Stromal cell of bone marrow (primary cell): Measurements from ENCODE around the gene LIG4.
"Not testable (repeated sequence)": the region's sequence is repeated elsewhere in the genome, so short reads cannot be mapped to it uniquely, and the experiment has no call there.

Experiments
- DNase-seq: peaks from one replicate; pipeline ENCODE4 v3.0.0-alpha.2; 2012; ENCODE audit warnings: low read depth

Gene LIG4

DNA sequence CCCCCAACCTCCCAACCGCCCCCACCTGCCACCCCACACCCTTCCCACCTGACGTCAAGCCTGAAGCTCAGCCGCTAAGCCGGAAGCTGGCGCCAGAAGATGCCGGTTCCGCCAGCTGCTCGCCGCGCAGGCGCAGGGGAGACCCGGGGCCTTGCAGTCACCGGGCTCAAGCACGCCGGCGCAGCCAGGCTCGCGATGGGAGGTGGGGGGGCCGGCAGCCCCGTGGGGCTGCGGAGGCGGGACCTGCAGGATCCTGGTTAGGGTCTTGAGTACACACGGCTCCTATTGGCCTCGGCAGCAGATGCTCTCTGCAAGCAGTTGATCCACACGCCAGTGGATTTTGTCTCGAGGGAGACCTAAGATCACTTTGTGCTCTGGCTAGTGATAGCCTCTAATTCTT, at the start of gene LIG4:
Gene LIG4, minus strand, starts transcription at position 101 of the 400 bp plus-strand sequence. CDS start 4,268 bp downstream, outside the sequence.
- peak; percentile 77 for DNase-seq

GRCh38 chr13:108263621-108264355, 48.5 kb upstream of the LIG4 start:
- DNase-seq: no peak

DNA sequence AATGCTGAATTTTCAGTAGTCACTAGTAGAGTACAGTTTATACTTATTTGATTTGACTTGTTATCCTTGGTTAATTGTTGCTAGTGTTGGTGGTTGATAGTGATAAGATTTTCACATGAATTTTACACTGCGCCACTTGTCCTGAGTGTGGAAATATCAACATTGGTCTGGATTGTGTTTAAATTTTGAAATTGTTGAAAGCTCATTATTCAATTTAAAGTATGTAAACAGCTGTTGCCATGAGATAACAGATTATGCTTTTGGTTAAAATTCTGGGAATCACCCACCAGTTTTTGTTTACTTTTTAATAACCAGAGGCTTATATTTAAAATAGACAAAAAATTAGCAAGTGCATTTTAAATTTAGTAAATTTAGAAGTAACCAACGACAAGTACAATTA, 41.9 kb upstream of the LIG4 start:
- no peak for DNase-seq

DNA sequence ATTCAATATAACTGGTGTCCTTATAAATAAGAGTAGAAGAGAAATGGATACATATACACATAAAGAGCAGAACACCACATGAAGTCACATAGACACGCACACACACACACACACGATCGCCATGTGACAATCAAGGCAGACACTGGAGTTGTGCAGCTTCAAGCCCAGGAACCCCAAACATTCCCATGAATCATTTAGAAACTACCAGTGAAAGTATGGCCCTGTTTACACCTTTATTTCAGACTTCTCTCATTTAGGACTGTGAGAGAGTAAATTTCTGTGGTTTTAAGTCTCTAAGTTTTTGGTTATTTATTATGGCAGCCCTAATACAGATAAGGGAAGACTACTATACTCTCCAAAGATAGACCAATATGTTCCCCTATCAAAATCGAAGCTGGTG, 33.8 kb upstream of the LIG4 start:
- DNase-seq: no peak

- no peak for DNase-seq
Observed at GRCh38 chr13:108230377-108230776, 15.0 kb upstream of the LIG4 start.

- DNase-seq: no peak
Observed at GRCh38 chr13:108227651-108228272, 12.4 kb upstream of the LIG4 start.

GRCh38 chr13:108226184-108226583, 10.8 kb upstream of the LIG4 start:
- no peak for DNase-seq

DNA sequence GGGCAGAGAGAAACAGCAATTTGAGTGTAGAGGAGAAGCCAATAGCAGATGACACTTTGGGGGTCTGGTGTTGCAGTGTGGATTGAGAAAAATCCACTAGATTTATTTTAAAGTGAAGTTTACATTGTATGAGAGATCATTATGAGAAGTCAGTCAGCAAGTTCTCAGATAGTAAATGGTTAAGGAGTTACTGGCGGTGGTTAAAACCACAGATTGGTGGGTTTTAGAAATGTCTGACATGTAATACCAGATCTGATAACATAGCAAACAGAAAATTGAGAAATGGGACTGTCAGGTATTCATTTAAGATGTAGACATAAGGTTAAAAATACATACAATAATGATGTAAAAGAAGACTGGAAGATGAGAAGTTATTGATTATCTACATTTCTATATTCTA, 10.1 kb upstream of the LIG4 start:
- DNase-seq: no peak

GRCh38 chr13:108223687-108224503, 8.6 kb upstream of the LIG4 start:
- no peak for DNase-seq

DNA sequence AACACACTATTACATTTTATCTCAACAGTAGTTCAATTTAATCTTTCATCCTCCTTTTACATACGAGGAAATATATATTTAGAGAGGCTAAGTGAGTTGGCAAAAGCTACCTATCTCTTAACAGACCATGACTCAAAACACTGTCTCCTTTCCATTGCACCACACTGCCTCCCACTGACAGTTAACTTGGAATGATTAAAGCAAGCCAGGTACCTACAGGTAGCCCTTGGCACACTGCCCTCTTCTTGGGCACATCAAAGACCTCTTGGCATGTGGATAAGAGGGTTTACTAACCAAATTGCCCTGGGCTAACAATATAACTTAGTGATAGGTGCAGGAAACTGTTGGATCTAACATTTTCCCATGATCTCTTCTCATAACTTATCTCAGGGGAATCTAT, 4.7 kb upstream of the LIG4 start:
- DNase-seq: no peak

GRCh38 chr13:108218044-108218974, 3.0 kb upstream of the LIG4 start, which contains the start of gene ABHD13:
ABHD13 (plus strand) TSS chr13:108218392; CDS start chr13:108229219, 10,827 bp downstream.
- peak; percentile 76 for DNase-seq

DNA sequence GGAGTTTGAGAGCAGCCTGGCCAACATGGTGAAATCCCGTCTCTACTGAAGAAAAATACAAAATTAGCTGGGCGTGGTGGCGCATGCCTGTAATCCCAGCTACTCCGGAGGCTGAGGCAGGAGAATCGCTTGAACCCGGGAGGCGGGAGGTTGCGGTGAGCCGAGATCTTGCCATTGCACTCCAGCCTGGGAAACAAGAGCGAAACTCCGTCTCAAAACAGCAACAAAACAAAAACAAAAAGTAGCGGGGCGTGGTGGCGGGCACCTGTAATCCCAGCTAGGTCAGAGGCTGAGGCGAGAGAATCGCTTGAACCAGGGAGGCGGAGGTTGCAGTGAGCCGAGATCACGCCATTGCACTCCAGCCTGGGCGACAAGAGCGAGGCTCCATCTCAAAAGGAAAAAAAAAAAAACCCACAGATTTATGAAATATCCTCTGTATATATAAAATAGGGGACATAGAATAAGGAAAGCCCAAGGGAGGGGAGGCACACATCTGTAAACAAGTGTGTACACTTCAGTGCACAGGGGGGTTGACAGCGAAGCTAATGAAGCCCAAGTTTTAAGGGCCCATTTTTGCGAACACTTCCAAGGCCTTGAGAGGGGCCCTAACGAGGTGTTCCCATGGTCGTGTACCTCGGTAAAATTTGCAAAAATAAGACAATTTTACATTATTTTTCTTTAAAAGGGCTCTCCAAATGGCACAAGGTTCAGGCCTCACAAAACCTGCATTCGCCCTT, 2.1 kb upstream of the LIG4 start:
- DNase-seq: not testable (repeated sequence)

DNA sequence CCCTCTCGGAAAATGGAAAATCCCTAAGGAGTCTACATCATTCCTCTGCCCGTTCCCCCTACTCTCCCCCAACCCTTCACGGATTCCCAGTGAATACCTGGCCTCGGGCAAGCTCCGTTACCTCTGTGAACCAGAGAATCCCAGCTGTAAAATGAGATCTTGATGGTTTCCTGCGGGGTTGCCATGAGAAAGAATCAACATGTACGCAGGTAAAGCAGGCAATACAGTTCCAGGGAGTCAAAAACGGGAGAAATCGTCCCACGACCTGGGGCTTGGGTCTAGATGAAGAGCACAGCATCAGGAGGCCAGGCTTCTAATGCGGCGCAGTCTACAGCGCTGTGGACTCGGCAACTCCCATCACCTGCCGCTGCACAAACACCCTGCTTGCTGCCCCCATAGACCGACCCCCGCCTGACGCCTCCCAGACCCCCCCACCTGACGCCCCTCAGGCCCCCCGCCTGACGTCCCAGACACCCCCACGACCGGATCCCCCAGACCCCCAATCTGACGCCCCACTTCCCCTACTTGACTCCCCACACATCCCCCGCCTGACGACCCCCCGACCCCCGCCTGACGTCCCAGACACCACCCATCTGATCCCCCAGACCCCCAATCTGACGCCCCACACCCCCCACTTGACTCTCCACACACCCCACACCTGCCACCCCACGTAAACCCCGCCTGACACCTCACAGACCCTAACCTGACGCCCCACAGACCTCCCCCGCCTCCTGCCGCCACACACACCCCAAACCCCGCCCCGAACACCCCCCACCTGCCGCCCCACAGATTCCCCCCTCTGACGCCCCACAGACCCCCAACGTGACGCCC, 680 bp downstream of the LIG4 start:
- no peak for DNase-seq

GRCh38 chr13:108213946-108214345, 1.4 kb downstream of the LIG4 start:
- DNase-seq: no peak

GRCh38 chr13:108212886-108213285, 2.5 kb downstream of the LIG4 start:
- DNase-seq: no peak

- DNase-seq: no peak
Observed at GRCh38 chr13:108210551-108210950, 4.8 kb downstream of the LIG4 start.

- peak; percentile 37 for DNase-seq
Observed at GRCh38 chr13:108200781-108201398, 14.4 kb downstream of the LIG4 start.

DNA sequence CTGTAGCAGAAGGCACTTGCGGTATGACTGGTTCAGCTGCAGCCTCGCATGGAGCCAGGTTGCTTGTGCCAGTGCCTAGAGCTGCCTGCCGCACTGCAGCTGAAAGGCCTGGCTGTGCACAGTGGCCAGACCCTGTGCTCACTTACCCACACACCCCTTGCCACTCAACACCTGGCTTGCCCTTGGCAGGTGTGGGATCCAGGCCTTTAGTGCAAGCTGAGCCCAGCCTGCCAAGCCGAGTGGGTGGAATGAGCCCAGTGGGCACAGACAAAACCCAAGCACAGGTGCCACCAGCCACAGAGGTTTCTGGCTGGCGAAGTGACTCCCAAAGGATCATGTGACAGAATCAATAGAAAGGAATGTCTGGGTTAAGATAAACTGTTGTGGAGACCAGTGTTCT, 19.5 kb downstream of the LIG4 start:
- DNase-seq: no peak

DNA sequence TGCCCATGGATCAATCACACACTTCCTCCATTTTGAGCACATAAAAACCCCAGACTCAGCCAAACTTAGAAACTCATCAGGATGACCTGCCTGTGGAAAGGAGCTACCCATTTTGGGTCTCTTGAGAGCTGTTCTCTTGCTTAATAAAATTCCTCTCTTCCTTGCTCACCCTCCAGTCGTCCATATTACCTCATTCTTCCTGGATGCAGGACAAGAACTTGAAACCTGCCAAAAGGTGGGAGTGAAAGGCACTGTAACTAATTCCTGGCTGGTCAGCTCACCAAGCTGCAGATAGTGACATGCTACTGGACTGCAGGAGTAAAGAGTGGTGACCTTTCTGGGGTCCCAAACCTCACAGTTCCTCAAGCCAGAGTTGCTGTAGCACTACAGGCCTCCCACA, 20.2 kb downstream of the LIG4 start:
- DNase-seq: no peak
